Measurements from ENCODE around the gene PDGFC.

Gene PDGFC

GRCh38 chr4:156956359-156956758 lies 15.2 kb downstream of the PDGFC start:
- no peaks in the 10 kb centered on the region for H3K9me2 ChIP-seq (replicated peaks; ENCODE audit: insufficient read depth, low read length)
- H3K4me2 ChIP-seq (ENCODE audit: low read depth, low read length), result no peak overlapping the region
- H2AFZ ChIP-seq (ENCODE audit: low read length), result no peak overlapping the region
- TF ChIP-seq CTCF (IDR thresholded peaks at IDR 0.05; ENCODE audit: low read length), result no peak
- no peaks in the 10 kb centered on the region for H3K9me3 ChIP-seq (replicated peaks; ENCODE audit: insufficient read depth, low read length)
- DNase-seq, result no peak
- H3K79me2 ChIP-seq (ENCODE audit: low read length), result no peaks in the 10 kb centered on the region
- H3K9ac ChIP-seq (ENCODE audit: low read length), result no peak overlapping the region
- no peaks in the 10 kb centered on the region for H3K27me3 ChIP-seq (replicated peaks; ENCODE audit: insufficient read depth, low read length)
- H3K36me3 ChIP-seq (replicated peaks; ENCODE audit: insufficient read depth, low read length), result no peaks in the 10 kb centered on the region
- H3F3A ChIP-seq (ENCODE audit: insufficient read depth, low read length), result no peaks in the 10 kb centered on the region
- no peak overlapping the region for H3K27ac ChIP-seq (ENCODE audit: low read length)
- no peaks in the 10 kb centered on the region for H3K4me1 ChIP-seq (ENCODE audit: low read length)
- H3K4me3 ChIP-seq (ENCODE audit: low read length), result no peak overlapping the region
- H4K20me1 ChIP-seq (ENCODE audit: insufficient read depth, low read length), result no peaks in the 10 kb centered on the region

DNA sequence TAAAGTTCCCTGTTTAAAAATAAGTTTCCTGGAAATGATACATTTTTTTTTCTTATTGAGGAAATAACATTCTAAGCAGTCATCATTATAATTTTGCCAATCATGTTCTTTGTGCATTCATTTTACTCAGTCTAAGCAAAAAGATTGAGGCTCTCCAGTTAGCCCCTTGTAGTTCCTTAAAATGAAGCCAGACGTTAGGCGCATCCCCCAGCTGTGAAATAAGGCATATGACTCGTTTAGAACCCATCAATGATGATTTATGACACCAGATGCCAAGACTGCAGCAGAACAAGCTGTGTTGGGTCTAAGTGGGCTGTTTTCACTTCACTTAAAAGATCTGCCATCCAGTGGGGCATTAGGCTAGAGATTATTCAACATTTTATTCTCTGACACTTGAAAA lies 17.0 kb downstream of the PDGFC start:
- no peak overlapping the region for H3K27ac ChIP-seq (ENCODE audit: low read length)
- no peak overlapping the region for H3K9ac ChIP-seq (ENCODE audit: low read length)
- no peaks in the 10 kb centered on the region for H3K79me2 ChIP-seq (ENCODE audit: low read length)
- H2AFZ ChIP-seq (ENCODE audit: low read length), result no peak overlapping the region
- no peaks in the 10 kb centered on the region for H3K9me2 ChIP-seq (replicated peaks; ENCODE audit: insufficient read depth, low read length)
- no peaks in the 10 kb centered on the region for H4K20me1 ChIP-seq (ENCODE audit: insufficient read depth, low read length)
- H3K4me1 ChIP-seq (ENCODE audit: low read length), result no peaks in the 10 kb centered on the region
- H3K27me3 ChIP-seq (replicated peaks; ENCODE audit: insufficient read depth, low read length), result no peaks in the 10 kb centered on the region
- H3K4me2 ChIP-seq (ENCODE audit: low read depth, low read length), result no peak overlapping the region
- no peak overlapping the region for H3K4me3 ChIP-seq (ENCODE audit: low read length)
- H3K36me3 ChIP-seq (replicated peaks; ENCODE audit: insufficient read depth, low read length), result no peaks in the 10 kb centered on the region
- no peaks in the 10 kb centered on the region for H3K9me3 ChIP-seq (replicated peaks; ENCODE audit: insufficient read depth, low read length)
- no peaks in the 10 kb centered on the region for H3F3A ChIP-seq (ENCODE audit: insufficient read depth, low read length)
- no peak for DNase-seq
- TF ChIP-seq CTCF (IDR thresholded peaks at IDR 0.05; ENCODE audit: low read length) (no peak), EZH2phosphoT487 (IDR thresholded peaks at IDR 0.05; ENCODE audit: low read length) (no peak), EZH2 (optimal IDR thresholded peaks at IDR 0.05; ENCODE audit: low read depth, low read length) (no peak)

DNA sequence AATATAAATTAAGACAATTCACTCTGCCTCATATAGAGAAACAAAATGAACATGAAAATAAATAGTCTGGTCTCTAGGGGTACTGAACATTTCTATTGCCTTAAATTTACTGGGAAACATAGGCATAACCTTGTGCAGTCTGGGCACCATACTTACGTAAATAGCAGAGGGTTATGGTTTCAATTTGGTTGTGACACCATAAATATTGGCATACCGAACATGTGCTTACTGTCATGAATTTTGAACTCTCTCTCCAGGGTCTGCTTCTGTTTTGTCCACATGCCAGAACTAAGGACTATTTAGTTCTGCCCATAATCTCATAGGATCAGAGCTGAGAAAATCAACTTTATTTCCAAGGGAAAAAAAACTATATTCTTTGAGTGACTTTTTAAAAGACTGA lies 17.6 kb downstream of the PDGFC start:
- Histone ChIP-seq H3K9me3 (replicated peaks; ENCODE audit: insufficient read depth, low read length) (no peaks in the 10 kb centered on the region), H3K27me3 (replicated peaks; ENCODE audit: insufficient read depth, low read length) (no peaks in the 10 kb centered on the region), H2AFZ (ENCODE audit: low read length) (no peak overlapping the region), H3K36me3 (replicated peaks; ENCODE audit: insufficient read depth, low read length) (no peaks in the 10 kb centered on the region), H3K79me2 (ENCODE audit: low read length) (no peaks in the 10 kb centered on the region), H3K4me2 (ENCODE audit: low read depth, low read length) (no peak overlapping the region), H3K9me2 (replicated peaks; ENCODE audit: insufficient read depth, low read length) (no peaks in the 10 kb centered on the region), H3F3A (ENCODE audit: insufficient read depth, low read length) (no peaks in the 10 kb centered on the region), H3K4me3 (ENCODE audit: low read length) (no peak overlapping the region), H3K27ac (ENCODE audit: low read length) (no peak overlapping the region), H3K4me1 (ENCODE audit: low read length) (no peaks in the 10 kb centered on the region), H4K20me1 (ENCODE audit: insufficient read depth, low read length) (no peaks in the 10 kb centered on the region), H3K9ac (ENCODE audit: low read length) (no peak overlapping the region)
- TF ChIP-seq CTCF (IDR thresholded peaks at IDR 0.05; ENCODE audit: low read length) (no peak), EZH2phosphoT487 (IDR thresholded peaks at IDR 0.05; ENCODE audit: low read length) (no peak), EZH2 (optimal IDR thresholded peaks at IDR 0.05; ENCODE audit: low read depth, low read length) (no peak)
- no peak for DNase-seq

DNA sequence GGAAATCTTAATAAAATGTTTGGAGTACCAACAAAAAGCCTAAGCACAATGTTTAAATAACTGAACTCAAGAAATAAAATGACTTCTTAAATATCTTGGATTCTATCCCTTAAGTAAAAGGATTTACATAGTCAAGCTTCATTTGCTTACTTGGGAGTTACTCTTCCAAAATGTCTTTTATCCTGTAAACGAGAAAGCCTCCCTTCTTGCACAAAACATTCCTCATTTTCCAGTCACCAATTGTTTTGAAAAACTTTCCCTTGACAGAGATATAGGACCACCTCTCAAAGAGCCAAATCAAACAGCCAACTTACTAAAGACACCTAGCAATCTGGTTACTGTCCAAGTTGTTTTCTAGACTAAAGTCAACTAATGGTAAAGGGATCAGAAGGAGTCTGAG lies 18.6 kb downstream of the PDGFC start:
- no peaks in the 10 kb centered on the region for H3F3A ChIP-seq (ENCODE audit: insufficient read depth, low read length)
- DNase-seq, result no peak
- H3K36me3 ChIP-seq (replicated peaks; ENCODE audit: insufficient read depth, low read length), result no peaks in the 10 kb centered on the region
- no peaks in the 10 kb centered on the region for H4K20me1 ChIP-seq (ENCODE audit: insufficient read depth, low read length)
- no peak overlapping the region for H3K27ac ChIP-seq (ENCODE audit: low read length)
- H3K9ac ChIP-seq (ENCODE audit: low read length), result no peak overlapping the region
- H3K79me2 ChIP-seq (ENCODE audit: low read length), result no peaks in the 10 kb centered on the region
- H3K4me1 ChIP-seq (ENCODE audit: low read length), result no peaks in the 10 kb centered on the region
- no peak overlapping the region for H2AFZ ChIP-seq (ENCODE audit: low read length)
- H3K9me3 ChIP-seq (replicated peaks; ENCODE audit: insufficient read depth, low read length), result no peaks in the 10 kb centered on the region
- H3K4me2 ChIP-seq (ENCODE audit: low read depth, low read length), result no peak overlapping the region
- TF ChIP-seq EZH2phosphoT487 (IDR thresholded peaks at IDR 0.05; ENCODE audit: low read length), result no peak
- TF ChIP-seq CTCF (IDR thresholded peaks at IDR 0.05; ENCODE audit: low read length), result no peak
- no peak for TF ChIP-seq EZH2 (optimal IDR thresholded peaks at IDR 0.05; ENCODE audit: low read depth, low read length)
- H3K4me3 ChIP-seq (ENCODE audit: low read length), result no peak overlapping the region
- no peaks in the 10 kb centered on the region for H3K9me2 ChIP-seq (replicated peaks; ENCODE audit: insufficient read depth, low read length)
- no peaks in the 10 kb centered on the region for H3K27me3 ChIP-seq (replicated peaks; ENCODE audit: insufficient read depth, low read length)

All from MM.1S (cell line).